ENCODE results near the gene RAB11FIP4.

Gene RAB11FIP4

DNA sequence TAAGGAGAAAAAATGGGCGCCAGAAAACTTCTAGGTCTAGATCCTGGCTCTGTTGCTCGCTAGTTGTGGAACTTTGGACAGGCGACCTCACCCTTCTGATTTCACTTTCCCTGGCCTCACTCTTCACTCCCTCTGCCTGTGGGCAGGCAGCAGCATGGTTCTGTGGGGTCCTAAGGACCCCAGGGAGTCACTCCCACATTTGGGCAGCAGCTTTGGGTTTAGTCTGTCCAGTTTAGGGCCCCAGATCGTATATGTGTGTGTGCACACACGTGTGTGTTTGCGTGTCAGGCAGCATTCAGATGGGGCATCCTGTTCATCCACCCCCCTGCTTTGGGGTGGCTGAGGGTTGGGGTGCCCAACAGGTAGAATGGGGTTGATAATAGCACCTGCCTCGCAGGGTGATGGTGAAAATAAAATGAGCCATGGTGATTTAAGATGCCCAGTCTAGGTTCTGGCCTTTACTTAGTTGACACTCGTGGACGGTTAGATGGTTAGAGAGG, 102.2 kb downstream of the RAB11FIP4 start:
- no peak overlapping the region for H3K4me3 ChIP-seq (replicated peaks; ENCODE audit: low read depth, low read length)
- TF ChIP-seq, protein P1, sequence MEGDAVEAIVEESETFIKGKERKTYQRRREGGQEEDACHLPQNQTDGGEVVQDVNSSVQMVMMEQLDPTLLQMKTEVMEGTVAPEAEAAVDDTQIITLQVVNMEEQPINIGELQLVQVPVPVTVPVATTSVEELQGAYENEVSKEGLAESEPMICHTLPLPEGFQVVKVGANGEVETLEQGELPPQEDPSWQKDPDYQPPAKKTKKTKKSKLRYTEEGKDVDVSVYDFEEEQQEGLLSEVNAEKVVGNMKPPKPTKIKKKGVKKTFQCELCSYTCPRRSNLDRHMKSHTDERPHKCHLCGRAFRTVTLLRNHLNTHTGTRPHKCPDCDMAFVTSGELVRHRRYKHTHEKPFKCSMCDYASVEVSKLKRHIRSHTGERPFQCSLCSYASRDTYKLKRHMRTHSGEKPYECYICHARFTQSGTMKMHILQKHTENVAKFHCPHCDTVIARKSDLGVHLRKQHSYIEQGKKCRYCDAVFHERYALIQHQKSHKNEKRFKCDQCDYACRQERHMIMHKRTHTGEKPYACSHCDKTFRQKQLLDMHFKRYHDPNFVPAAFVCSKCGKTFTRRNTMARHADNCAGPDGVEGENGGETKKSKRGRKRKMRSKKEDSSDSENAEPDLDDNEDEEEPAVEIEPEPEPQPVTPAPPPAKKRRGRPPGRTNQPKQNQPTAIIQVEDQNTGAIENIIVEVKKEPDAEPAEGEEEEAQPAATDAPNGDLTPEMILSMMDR (IDR thresholded peaks at IDR 0.05; ENCODE audit: low read depth, low read length, missing control alignments): no peak
- no peak for DNase-seq (ENCODE audit: extremely low read depth, low read depth)

DNA sequence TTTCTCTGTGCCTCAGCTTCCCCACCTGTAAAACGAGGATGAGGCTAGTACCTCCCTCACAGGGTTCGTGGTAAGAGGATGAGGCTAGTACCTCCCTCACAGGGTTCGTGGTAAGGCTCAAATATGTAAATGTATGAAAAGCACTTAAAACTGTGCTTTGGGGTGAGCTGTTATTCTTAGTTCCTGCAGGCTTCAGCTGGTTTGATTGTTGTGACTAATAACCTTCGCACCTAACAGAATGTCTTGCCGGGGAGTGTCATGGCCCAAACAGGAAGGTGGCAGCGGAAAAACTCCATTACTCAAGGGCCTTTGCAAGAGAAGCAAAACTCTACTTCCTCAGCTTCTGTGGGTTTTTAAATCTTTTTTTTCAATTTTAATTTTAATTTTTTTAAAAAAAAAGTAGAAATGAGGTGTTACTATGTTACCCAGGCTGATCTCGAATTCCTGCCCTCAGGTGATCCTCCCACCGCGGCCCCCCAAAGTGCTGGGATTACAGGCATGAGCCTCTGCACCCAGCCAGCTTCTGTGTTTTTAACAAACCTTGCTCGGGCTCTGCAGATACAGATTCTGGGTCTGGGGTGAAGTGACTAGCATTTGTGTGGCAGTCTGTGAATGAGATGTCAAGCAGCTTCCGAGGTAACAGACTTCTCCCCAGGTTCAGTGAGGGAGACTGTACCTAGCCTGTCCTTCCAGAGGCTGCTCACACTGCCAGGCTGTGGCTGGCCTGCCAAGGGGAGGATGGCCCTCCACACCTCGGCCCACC, 103.0 kb downstream of the RAB11FIP4 start:
- TF ChIP-seq, protein P1 (IDR thresholded peaks at IDR 0.05; ENCODE audit: low read depth, low read length, missing control alignments): no peak

DNA sequence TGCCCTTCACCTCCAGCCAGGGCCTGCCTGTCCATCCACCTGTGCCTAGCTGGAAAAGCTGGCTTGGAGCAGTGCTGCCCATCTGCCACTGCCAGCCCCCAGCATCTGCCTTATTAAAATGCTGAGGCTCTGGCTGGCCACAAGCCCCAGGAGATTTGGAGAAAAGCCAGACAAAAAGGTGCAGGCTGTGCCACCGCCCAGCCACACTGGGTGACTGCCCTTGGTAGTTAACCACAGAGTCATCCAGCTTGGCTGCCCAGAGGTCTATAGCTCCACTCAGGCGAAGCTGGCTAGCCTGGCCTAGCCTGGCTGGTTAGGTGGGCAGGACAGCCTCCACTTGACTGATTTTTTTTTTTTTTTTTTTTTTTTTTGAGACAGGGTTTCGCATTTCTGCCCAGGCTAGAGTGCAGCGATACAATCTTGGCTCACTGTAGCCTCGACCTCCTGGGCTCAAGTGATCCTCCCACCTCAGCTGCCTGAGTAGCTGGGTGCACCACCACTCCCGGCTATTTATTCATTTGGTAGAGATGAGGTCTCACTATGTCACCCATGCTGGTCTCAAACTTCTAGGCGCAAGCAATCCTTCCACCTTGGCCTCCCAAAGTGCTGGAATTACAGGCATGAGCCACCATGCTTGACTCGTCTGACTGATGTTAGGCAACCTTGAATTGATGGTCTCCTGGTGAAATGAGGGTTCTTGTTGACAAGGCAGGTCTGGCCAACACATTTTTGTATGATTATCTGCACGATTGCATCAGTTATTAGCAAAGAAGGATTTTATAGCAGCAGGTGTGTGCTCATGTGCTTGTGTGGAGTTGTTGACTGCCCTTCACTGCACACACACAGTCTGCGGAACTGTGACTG, 103.8 kb downstream of the RAB11FIP4 start:
- DNase-seq (ENCODE audit: extremely low read depth, low read depth): no peak
- TF ChIP-seq, protein P1 (IDR thresholded peaks at IDR 0.05; ENCODE audit: low read depth, low read length, missing control alignments): no peak
- no peak overlapping the region for H3K4me3 ChIP-seq (replicated peaks; ENCODE audit: low read depth, low read length)

More for the DNA sequence above, 103.0 kb downstream of the RAB11FIP4 start:
- H3K4me3 ChIP-seq (replicated peaks; ENCODE audit: low read depth, low read length): no peak overlapping the region
- no peak for DNase-seq (ENCODE audit: extremely low read depth, low read depth)

DNA sequence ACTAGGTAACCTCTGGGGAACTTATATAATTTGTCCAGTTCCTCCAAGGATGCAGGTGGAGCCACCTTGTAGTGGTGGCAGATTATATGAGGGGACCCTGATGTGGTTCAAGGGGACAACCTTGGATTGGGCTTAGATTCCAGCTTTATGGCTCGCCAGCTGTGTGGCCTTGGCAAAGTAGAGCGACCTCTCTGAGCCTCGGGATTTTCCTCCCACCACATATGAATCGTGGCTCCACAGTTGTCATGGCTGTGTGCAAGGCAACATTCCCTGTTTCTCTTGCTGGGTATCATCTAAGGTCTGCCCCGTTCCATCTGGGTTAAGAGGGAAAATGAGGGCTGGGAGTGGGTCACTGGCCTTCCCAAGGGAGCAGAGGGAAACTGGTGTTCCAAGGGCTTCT, 104.6 kb downstream of the RAB11FIP4 start:
- TF ChIP-seq, protein P1 (IDR thresholded peaks at IDR 0.05; ENCODE audit: low read depth, low read length, missing control alignments): no peak
- no peak for DNase-seq (ENCODE audit: extremely low read depth, low read depth)
- H3K4me3 ChIP-seq (replicated peaks; ENCODE audit: low read depth, low read length): no peak overlapping the region

DNA sequence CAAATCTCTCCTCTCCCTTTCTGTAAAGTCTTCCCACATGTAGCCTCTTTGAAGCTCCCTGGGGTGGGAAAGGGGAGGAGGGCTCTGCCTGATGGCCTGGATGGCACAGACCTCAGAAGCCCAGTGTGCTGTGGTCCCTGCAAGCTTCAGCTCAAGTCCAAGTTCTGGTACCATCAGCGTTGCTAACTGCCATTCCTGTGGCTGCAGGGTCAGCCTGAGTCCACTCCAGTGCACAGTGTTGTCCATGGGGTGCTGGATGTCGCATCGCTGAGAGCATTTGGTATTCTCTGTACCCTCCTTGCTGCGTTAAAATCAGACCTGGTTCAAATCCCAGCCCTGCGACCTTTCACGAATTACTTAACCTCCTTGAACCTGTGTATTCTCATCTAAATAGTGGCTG, 105.1 kb downstream of the RAB11FIP4 start:
- H3K4me3 ChIP-seq (replicated peaks; ENCODE audit: low read depth, low read length): no peak overlapping the region
- TF ChIP-seq, protein P1 (IDR thresholded peaks at IDR 0.05; ENCODE audit: low read depth, low read length, missing control alignments): no peak
- no peak for DNase-seq (ENCODE audit: extremely low read depth, low read depth)

DNA sequence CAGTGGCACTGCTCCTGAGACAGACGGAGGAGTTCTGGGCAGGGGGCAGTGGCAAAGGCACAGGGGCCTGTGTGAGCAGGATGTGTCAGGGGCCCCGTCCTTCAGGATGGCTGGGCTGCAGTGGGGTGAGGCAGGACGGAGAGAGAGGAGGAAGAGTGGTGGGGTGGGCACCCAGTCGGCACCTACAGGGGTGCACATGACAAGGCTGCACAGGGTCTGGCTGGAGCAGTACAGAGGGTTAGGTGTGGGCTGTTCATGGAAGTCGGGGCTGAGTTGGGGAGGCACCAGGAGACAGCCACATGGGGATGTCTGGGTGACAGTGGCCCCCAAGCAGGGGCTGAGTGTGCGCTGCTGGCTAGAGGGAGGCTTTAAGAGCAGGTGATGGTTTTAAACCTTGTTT, 106.0 kb downstream of the RAB11FIP4 start:
- TF ChIP-seq, protein P1 (IDR thresholded peaks at IDR 0.05; ENCODE audit: low read depth, low read length, missing control alignments): no peak
- H3K4me3 ChIP-seq (replicated peaks; ENCODE audit: low read depth, low read length): no peak overlapping the region
- DNase-seq (ENCODE audit: extremely low read depth, low read depth): no peak

Measured in HFF-Myc (cell line).